CD4-positive, alpha-beta T cell (primary cell): ENCODE results near the gene DCDC2C. TPM values are rescaled to one million over a fixed set of nuclear protein-coding genes. Genes with fewer than 3 reads are reported as not detected.

ENCODE experiments used
- ATAC-seq: fragments of 200-7000 bp; cut with Tn5 transposase; one replicate; pipeline ENCODE4 v1.10.0; 2022; ENCODE audit warnings: mild to moderate bottlenecking; ENCODE audit not compliant: poor library complexity
- CTCF ChIA-PET: fragments of 350-600 bp; sonication (Branson Sonifier 250); formaldehyde crosslinking; loops from one replicate; lab custom pipeline; 2021; ENCODE audit warnings: antibody characterized with exemption, inconsistent platforms; lab: Charles Lee
- POLR2A ChIA-PET: fragments of 350-600 bp; sonication (Branson Sonifier 250); formaldehyde crosslinking; loops from one replicate; lab custom pipeline; 2021; ENCODE audit warnings: antibody characterized with exemption, inconsistent platforms; lab: Charles Lee
- DNase-seq, 14 experiments: peaks; one replicate each; pipeline ENCODE4 v3.0.0-alpha.2; 2013 to 2020; ENCODE audit warnings: mixed read lengths in 2 of 14
- H3K27ac ChIP-seq, 2 donors: one replicate each; pipeline versions ENCODE4 v1.5.1 to v1.7.0; 2013; ENCODE audit warnings: low read length in 2 of 2, low read depth in 1 of 2, mild to moderate bottlenecking in 1 of 2
- H3K27me3 ChIP-seq, 2 experiments: 1 replicate in 1 of 2; 2 replicates in 1 of 2; pipeline versions ENCODE4 v1.6.1 to v1.7.0; 2013; ENCODE audit warnings: low read length in 2 of 2, control low read depth in 1 of 2, mild to moderate bottlenecking in 1 of 2, moderate library complexity in 1 of 2; ENCODE audit not compliant: insufficient read depth in 2 of 2, control insufficient read depth in 1 of 2
- H3K36me3 ChIP-seq: one replicate; pipeline ENCODE4 v1.6.1; 2013; ENCODE audit warnings: low read length, control low read depth; ENCODE audit not compliant: insufficient read depth
- H3K4me1 ChIP-seq: one replicate; pipeline ENCODE4 v1.6.1; 2013; ENCODE audit warnings: low read length, control low read depth; ENCODE audit not compliant: insufficient read depth
- H3K4me3 ChIP-seq: one replicate; pipeline ENCODE4 v1.5.1; 2013; ENCODE audit warnings: mild to moderate bottlenecking, low read length, moderate library complexity
- H3K9me3 ChIP-seq, 2 experiments: 1 replicate in 1 of 2; 2 replicates in 1 of 2; pipeline versions ENCODE4 v1.6.1 to v1.7.0; 2013; ENCODE audit warnings: low read length in 2 of 2, mild to moderate bottlenecking in 2 of 2, control low read depth in 1 of 2, moderate library complexity in 1 of 2; ENCODE audit not compliant: control insufficient read depth in 1 of 2, insufficient read depth in 1 of 2
- H3K27ac Mint-ChIP-seq: one replicate; pipeline ENCODE4 v1.8.0; 2020; ENCODE audit warnings: mixed read lengths
- H3K27me3 Mint-ChIP-seq: one replicate; pipeline ENCODE4 v1.8.0; 2021; ENCODE audit warnings: mixed read lengths
- H3K36me3 Mint-ChIP-seq: one replicate; pipeline ENCODE4 v1.8.0; 2021; ENCODE audit warnings: low read depth, mixed read lengths
- H3K4me1 Mint-ChIP-seq: one replicate; pipeline ENCODE4 v1.8.0; 2021; ENCODE audit warnings: low read depth, mixed read lengths
- H3K4me3 Mint-ChIP-seq: one replicate; pipeline ENCODE4 v1.8.0; 2020; ENCODE audit warnings: mild to moderate bottlenecking, mixed read lengths
- H3K9me3 Mint-ChIP-seq: one replicate; pipeline ENCODE4 v1.8.0; 2020; ENCODE audit warnings: mixed read lengths
- intact Hi-C, 2 experiments: fragments of 100-400 bp; cut with DNase I in 1 of 2; cut with micrococcal nuclease in 1 of 2; formaldehyde crosslinking; loops; one replicate each; pipeline versions ENCODE4 v1.15.1 to v1.9.0; 2023 to 2025; cut with DNase I, micrococcal nuclease
- total RNA-seq, 174 experiments: library from RNA in 2 of 174; stranded (reverse) in 2 of 174; gene quantifications; one replicate each; pipeline ENCODE4 v1.2.3 and lab custom pipeline; 2021 to 2026
- TF ChIP-seq, protein P1 (sequence below): fragments of 200-600 bp; IDR thresholded peaks from one replicate; pipeline ENCODE4 v1.8.0; 2022; ENCODE audit warnings: antibody characterized with exemption, mild to moderate bottlenecking

The DCDC2C gene
- total RNA-seq, 2 experiments from 2014 or later = not detected

DNA sequence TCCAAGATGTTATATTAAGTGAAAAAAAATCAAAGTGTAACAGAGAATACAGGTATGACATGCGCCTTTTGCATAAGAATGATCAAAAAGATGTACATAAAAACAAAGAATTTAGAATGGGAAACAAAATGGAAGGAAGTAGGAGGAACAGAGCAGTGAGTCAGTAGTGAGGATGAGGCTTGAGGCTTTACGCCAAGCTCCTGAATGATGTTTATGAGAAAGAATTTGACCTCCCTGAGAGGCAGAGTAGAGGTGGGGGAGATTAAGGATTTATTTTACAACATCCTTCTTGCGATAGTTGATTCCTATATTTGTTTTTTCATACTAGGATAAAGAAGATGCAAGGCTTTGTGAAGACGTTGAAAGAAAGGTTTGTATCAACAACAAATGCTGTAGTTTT is 81.4 kb downstream of the DCDC2C start:
- no peak overlapping the region for H3K4me3 Mint-ChIP-seq
- no peaks in the 10 kb centered on the region for H3K9me3 Mint-ChIP-seq
- H3K27me3 ChIP-seq = no peaks in the 10 kb centered on the region
- no peaks in the 10 kb centered on the region for H3K36me3 Mint-ChIP-seq
- peaks cover 4% of the 10 kb centered on the region for H3K4me1 ChIP-seq
- ATAC-seq (no peak), DNase-seq (no peak)
- H3K27ac Mint-ChIP-seq = no peak overlapping the region
- CTCF ChIA-PET = no interaction called here
- H3K36me3 ChIP-seq = no peaks in the 10 kb centered on the region
- TF ChIP-seq, protein P1, sequence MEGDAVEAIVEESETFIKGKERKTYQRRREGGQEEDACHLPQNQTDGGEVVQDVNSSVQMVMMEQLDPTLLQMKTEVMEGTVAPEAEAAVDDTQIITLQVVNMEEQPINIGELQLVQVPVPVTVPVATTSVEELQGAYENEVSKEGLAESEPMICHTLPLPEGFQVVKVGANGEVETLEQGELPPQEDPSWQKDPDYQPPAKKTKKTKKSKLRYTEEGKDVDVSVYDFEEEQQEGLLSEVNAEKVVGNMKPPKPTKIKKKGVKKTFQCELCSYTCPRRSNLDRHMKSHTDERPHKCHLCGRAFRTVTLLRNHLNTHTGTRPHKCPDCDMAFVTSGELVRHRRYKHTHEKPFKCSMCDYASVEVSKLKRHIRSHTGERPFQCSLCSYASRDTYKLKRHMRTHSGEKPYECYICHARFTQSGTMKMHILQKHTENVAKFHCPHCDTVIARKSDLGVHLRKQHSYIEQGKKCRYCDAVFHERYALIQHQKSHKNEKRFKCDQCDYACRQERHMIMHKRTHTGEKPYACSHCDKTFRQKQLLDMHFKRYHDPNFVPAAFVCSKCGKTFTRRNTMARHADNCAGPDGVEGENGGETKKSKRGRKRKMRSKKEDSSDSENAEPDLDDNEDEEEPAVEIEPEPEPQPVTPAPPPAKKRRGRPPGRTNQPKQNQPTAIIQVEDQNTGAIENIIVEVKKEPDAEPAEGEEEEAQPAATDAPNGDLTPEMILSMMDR = no peak
- no peak overlapping the region for H3K27ac ChIP-seq
- POLR2A ChIA-PET = no interaction called here
- H3K4me3 ChIP-seq = no peak overlapping the region
- H3K4me1 Mint-ChIP-seq = peaks cover 12% of the 10 kb centered on the region
- H3K27me3 Mint-ChIP-seq = peaks cover 4% of the 10 kb centered on the region
- intact Hi-C loops = no loop called here
- H3K9me3 ChIP-seq = peaks cover 0 to 5% of the 10 kb centered on the region in 2 experiments

- ATAC-seq = no peak
- Mint-ChIP-seq H3K27me3 (no peaks in the 10 kb centered on the region), H3K4me3 (no peak overlapping the region), H3K36me3 (no peaks in the 10 kb centered on the region), H3K9me3 (no peaks in the 10 kb centered on the region), H3K4me1 (peaks cover 6% of the 10 kb centered on the region), H3K27ac (no peak overlapping the region)
- ChIA-PET POLR2A (no interaction called here), CTCF (no interaction called here)
- H3K4me1 ChIP-seq = peaks cover 3% of the 10 kb centered on the region
- no peak for DNase-seq
- H3K27me3 ChIP-seq = no peaks in the 10 kb centered on the region
- no peak overlapping the region for H3K27ac ChIP-seq
- TF ChIP-seq, protein P1 = no peak
- H3K4me3 ChIP-seq = no peak overlapping the region
- H3K9me3 ChIP-seq = peaks cover 0 to 5% of the 10 kb centered on the region in 2 experiments
- H3K36me3 ChIP-seq = no peaks in the 10 kb centered on the region
- intact Hi-C loops = no loop called here
Measured at GRCh38 chr2:3785220-3785889, 82.0 kb downstream of the DCDC2C start.

DNA sequence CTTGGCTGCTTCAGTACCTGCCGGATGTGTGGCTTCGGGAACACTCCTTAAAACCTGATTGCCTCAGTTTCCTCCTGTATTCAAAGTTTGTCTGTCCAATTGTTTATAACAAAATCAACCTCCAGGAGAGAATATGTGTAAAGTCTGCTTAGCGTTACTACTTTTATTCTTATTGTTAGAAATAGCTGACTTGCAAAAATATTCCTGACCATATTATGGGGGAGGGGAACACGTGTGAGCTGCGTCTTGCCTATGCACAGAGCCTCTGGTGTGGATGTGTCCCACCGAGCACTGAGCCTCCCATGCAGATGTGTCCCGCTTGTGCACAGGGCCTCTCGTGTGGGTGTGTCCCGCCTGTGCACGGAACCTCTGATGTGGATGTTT is 82.5 kb downstream of the DCDC2C start:
- Mint-ChIP-seq H3K4me3 (no peak overlapping the region), H3K4me1 (peaks cover under 1% of the 10 kb centered on the region), H3K27me3 (no peaks in the 10 kb centered on the region), H3K27ac (no peak overlapping the region), H3K36me3 (no peaks in the 10 kb centered on the region), H3K9me3 (no peaks in the 10 kb centered on the region)
- Histone ChIP-seq H3K27me3 (no peaks in the 10 kb centered on the region), H3K36me3 (no peaks in the 10 kb centered on the region), H3K4me1 (no peaks in the 10 kb centered on the region), H3K27ac (no peak overlapping the region), H3K4me3 (no peak overlapping the region), H3K9me3 (peaks cover 0 to 5% of the 10 kb centered on the region in 2 experiments)
- TF ChIP-seq, protein P1 = no peak
- CTCF ChIA-PET = no interaction called here
- ATAC-seq = no peak
- DNase-seq = no peak
- POLR2A ChIA-PET = no interaction called here
- intact Hi-C loops = no loop called here
